LNCAP (cell line): ENCODE data around the gene FAM110D.

Experiments used
- TF ChIP-seq, protein P1 (sequence below): fragments of 450-650 bp; IDR thresholded peaks from 2 replicates; pipeline ENCODE4 v1.5.1; 2017; ENCODE audit warnings: mild to moderate bottlenecking

FAM110D gene

DNA sequence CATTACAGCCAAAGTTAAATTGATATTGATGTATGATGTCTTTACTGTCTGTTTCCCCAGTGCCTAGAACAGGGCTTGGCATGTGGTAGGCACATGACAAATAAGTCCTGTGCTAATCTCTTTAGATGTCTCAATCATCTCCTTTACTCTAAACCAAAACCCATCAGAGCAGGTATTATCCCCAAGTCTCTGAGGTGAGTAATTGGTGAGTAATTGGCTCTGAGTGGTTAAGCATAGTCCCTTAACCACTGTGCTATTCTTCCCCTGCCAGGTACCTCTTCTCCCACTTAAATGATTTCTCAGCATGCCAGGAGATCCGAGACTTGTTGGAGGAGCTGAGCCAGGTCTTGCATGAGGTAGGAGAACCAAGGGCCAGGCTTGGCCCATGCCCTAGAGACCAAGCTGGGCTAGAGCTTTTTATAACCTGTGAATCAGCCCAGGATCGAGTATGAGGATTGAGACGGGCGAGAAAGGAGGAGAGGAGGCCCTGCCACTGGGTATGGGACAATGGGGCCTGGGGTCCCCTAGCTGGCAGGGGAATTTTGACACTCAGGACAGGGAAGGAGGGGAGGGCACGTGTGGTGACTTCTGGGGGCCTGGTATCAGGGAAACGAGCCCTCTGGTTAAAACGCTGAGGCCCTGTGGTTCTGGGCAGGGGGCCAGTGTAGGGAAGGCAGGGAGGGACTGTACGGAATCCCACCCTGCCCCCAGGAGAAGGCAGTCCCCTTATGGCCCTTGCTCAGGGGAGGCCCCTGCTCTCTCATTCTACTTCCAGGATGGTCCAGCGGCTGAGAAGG is 22.9 kb downstream of the FAM110D start:
- TF ChIP-seq, protein P1, sequence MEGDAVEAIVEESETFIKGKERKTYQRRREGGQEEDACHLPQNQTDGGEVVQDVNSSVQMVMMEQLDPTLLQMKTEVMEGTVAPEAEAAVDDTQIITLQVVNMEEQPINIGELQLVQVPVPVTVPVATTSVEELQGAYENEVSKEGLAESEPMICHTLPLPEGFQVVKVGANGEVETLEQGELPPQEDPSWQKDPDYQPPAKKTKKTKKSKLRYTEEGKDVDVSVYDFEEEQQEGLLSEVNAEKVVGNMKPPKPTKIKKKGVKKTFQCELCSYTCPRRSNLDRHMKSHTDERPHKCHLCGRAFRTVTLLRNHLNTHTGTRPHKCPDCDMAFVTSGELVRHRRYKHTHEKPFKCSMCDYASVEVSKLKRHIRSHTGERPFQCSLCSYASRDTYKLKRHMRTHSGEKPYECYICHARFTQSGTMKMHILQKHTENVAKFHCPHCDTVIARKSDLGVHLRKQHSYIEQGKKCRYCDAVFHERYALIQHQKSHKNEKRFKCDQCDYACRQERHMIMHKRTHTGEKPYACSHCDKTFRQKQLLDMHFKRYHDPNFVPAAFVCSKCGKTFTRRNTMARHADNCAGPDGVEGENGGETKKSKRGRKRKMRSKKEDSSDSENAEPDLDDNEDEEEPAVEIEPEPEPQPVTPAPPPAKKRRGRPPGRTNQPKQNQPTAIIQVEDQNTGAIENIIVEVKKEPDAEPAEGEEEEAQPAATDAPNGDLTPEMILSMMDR, result no peak

DNA sequence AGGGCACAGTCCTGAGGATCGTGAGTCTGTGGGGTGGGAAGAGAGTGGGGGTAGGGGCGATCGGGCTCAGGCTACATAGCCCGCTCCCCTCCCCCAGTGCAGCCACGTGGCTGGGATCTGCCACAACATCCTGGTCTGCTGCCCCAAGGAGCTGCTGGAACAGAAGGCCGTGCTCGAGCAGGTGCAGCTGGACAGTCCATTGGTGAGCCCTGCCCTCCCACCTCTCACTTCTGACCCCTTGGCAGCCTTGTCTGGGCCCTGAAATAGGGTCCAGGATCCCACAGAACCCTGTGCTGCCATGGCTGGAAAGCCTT is 23.5 kb downstream of the FAM110D start:
- TF ChIP-seq, protein P1, result no peak

DNA sequence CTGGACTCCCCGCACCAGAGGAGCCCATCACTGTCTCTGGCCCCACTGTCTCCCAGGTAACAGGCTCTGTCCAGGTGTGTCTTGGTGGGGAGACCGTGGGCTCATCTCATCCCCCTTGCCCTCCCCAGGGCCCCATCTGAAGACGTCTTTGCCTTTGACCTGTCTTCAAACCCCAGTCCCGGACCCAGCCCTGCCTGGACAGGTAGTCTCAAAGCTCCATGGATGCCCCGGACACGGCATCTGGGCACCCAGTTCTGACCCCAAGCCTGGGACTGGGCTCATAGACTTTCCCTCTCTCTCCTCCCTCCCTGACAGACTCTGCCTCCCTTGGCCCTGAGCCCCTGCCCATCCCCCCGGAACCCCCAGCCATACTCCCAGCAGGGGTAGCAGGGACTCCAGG is 25.2 kb downstream of the FAM110D start:
- TF ChIP-seq, protein P1, result no peak

DNA sequence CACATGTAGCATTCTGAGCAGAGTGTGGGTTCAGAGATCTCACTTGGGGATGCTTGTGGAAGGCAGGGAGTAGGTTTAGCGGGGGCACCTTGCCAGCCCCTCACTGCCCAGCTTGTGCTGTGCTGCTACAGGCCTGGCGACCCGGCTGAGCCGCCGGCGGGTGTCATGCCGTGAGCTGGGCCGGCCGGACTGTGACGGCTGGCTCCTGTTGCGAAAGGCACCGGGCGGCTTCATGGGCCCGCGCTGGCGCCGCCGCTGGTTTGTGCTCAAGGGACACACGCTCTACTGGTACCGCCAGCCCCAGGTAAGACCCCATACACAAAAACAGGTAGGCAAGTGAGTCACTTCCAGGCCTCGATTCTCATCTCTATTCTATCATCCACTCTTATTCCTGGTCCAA is 26.0 kb downstream of the FAM110D start:
- TF ChIP-seq, protein P1, result no peak

DNA sequence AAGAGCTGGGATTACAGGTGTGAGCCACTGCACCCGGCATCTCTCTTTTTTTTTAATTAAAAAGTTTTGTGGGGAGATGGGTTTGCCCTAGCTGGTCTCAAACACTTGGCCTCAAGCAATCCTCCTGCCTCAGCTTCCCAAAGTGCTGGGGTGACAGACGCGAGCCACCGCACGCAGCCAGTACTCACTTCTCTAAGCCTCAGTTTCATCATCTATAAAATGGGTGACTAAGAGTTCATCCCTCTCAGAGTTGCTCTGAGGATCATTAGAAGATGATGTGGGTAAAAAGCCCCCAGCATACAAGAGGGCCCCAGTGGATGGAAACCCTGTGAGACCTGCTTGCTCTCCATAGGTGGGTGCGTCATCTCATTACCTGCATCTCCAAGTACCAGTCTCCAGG is 29.0 kb downstream of the FAM110D start:
- TF ChIP-seq, protein P1, result no peak

DNA sequence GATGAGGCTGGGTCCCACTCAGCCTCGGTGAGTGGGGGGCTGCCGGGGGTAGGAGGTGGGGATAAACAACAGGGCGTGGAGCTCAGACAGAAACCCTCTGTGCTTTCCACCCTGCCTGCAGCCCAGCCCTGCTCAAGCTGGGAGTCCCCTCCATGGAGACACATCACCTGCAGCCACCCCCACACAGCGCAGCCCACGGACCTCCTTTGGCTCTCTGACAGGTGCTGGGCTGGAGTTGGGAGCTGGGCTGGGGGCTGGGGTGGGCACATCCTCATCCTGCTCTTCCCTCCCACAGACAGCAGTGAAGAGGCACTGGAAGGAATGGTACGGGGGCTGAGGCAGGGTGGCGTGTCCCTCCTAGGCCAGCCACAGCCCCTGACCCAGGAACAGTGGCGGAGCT is 29.6 kb downstream of the FAM110D start:
- TF ChIP-seq, protein P1, result no peak

DNA sequence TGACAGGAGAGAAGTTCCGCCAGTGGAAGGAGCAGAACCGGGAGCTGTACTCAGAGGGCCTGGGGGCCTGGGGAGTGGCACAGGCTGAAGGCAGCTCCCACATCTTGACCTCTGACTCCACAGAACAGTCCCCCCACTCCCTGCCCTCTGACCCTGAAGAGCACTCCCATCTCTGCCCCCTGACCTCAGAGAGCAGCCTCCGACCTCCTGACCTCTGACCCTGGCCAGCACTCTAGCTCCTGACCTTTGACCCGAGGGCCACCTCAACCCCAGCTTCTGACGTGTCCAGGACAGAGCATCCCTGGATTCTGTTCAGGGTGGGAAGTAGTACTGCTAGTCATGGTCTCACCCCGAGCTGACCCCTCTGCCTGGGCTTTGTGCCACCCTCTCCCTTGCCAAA is 30.5 kb downstream of the FAM110D start:
- TF ChIP-seq, protein P1, result no peak
